Measurements from ENCODE around the gene BBS1. TPM values are rescaled to one million over a fixed set of nuclear protein-coding genes. Genes with fewer than 3 reads are reported as not detected.
A peak's percentile ranks its signal among the peaks of the same experiment; 100 is the strongest.

BBS1 gene
- total RNA-seq, 1 experiment from 2014 or later: 42.5 TPM

DNA sequence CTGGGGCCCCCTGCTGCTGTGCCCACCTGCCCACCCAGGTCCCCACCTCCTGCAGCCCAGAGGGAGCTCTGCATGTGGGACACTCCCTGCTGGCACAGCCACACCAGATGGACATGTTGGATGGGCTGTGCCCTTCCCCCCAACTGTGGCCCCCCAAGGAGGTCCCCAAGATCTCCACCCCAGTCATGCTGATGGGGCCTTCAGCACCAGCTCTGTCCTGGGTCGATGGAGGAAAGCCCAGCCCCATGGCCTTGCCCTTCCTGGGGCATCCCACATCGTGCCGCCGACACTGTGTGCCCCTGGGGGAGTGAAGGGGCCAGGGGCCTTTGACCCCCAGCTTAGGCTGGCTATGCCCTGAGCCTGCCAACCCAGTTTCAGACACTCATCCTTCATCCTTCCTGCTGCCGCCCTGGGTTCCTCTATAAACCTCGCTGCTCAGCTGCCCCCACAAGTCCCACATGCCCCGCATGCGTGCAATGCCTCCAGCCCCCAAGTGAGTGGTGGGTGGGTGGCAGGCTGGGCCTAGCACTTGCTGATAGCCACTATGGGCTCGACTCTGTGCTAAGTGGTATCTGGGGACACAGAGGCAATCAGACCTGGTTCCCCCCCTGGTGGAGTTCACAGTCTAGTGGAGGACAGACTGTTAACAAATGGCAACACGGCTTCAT is 34.1 kb upstream of the BBS1 start:
- in situ Hi-C loops (cut with HindIII; ENCODE audit: low sequenced_read_pairs): no loop called here

GRCh38 chr11:66476841-66477251 is 33.6 kb upstream of the BBS1 start:
- peak; percentile 62 for DNase-seq (ENCODE audit: low spot score)
- in situ Hi-C loops (cut with HindIII; ENCODE audit: low sequenced_read_pairs): no loop called here

More for the DNA sequence above, 34.1 kb upstream of the BBS1 start:
- no peak for DNase-seq (ENCODE audit: low spot score)

GRCh38 chr11:66477263-66478201 is 32.9 kb upstream of the BBS1 start:
- in situ Hi-C loops (cut with HindIII; ENCODE audit: low sequenced_read_pairs): no loop called here
- DNase-seq (ENCODE audit: low spot score): no peak

DNA sequence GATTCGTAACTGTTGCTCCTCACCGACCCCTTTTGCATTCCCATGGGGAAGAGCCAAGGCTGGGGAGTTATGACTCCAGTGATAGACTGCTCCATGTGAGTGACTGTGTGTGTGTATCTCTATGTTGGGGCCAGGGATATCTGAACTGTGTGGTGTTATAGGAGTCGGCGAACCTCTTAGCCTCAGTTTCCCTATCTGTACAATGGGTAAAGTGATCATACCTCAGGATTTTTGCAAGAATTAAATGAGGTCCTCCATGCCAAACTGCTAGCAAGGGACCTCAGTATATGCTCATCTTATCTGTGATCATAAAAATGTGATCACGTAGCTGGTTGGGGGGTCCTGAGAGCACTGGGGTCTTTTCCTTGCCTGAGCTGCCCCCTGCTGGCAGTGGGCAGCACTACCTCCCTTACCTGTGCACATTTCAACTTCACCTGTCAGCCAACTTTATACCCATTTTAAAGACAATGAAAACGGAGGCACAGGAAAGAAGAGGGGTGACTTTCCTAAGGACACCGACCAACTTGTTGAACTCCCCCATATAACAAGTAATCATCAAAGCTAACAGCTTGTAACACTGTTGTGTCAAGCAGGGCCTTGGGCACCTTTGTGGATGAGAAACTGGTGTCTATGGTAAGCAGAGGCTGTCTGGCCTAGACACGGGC is 31.6 kb upstream of the BBS1 start:
- peak; percentile 23 for DNase-seq (ENCODE audit: low spot score)
- in situ Hi-C loops (cut with HindIII; ENCODE audit: low sequenced_read_pairs): no loop called here

DNA sequence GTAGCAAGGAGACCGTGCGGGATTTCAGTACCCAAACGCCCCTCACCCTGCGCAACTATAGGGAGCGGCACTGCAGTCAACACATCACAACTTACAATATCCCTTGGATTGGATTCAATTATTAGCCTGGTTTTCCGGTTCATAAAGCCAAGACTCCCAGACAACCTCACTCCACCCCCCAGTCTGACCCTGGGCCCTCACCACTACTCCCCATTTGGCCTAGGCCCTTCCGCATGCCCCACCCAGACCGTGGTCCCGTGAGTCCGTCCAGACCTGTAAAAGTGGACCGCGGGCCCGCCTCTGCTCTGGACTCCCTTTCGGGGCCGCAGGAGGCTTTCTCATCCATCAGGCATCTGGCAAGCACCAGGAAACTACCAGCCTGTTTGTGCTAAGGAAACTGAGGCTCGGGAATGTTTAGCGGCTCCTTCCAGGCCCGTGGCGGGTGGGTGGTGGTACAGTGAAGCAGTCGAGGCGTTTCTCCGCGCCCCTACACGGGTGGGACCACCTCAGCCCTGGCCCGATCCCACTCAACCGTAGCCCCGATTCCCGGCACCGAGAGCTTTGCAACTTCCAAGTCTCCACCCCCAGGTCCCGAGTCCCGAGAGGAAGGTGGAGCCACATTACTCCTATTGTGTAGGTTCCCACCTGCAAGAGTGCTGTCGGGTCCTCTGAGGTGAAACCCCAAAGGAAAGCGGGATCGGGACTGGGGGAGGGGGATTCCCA is 30.9 kb upstream of the BBS1 start:
- in situ Hi-C loops (cut with HindIII; ENCODE audit: low sequenced_read_pairs): no loop called here
- no peak for DNase-seq (ENCODE audit: low spot score)

DNA sequence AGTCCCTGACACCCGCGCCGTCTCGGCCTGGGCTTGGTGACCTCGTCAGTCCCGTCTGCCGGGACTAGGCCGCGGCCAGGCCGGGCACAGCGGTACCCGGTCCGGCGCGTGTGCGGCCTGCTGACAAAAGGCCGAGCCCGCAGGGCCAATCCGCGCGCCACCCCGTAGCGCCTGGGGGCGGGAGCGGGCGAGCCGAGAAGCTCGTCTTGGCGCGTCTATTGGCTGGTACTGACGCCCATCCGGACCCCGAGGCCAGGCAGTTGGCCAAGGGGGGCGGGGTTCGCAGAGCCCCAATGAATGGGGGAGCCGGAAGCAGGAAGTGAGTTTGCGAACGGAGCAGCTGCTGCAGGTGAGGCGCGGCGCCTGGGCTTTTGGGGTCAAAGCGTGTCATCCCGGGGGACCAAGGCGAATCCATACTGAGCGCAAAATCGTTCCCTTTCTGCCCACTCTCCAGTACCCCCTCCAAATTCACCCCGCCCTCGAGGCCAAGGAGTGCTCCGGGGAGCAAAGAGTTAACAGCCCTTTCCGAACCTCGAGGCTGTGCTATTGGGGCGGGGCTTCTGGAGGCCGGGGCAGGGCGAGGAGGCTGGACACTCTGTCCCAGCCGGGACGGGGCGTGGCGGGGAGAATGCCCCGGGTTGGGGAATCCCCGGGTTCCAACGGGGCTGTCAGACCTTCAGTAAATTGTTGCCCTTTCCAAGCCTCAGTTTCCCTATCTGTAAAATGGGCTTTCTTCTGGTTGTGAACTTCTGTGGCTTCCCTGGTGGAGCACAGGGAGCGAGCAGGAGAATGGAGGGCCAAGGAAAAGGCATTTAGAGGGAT is 30.1 kb upstream of the BBS1 start, which contains the start of gene DPP3:
TSS of gene DPP3 (plus strand) at position 318 of the 822 bp plus-strand sequence. CDS start 1,767 bp downstream, outside the sequence.
- DNase-seq (ENCODE audit: low spot score): peak; percentile 97
- in situ Hi-C loops (cut with HindIII; ENCODE audit: low sequenced_read_pairs): no loop called here

- in situ Hi-C loops (cut with HindIII; ENCODE audit: low sequenced_read_pairs): no loop called here
- DNase-seq (ENCODE audit: low spot score): no peak
These were observed 25.5 kb upstream of the BBS1 start for GRCh38 chr11:66484806-66485380.

DNA sequence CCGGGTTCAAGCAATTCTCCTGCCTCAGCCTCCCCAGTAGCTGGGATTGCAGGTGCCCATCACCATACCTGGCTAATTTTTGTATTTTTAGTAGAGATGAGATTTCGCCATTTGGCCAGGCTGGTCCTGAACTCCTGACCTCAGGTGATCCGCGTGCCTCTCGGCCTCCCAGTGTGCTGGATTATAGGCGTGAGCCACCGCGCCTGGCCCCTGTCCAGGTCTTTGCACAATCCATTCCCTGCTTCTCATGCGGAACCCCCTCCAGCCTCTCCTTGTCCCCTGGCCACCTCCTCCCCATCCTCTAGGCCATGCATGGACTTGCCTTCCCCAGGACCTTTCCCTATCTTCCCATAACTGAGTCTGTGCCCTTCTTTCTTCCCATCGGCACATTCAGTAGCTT is 21.5 kb upstream of the BBS1 start:
- DNase-seq (ENCODE audit: low spot score): no peak
- in situ Hi-C loops (cut with HindIII; ENCODE audit: low sequenced_read_pairs): no loop called here

- in situ Hi-C loops (cut with HindIII; ENCODE audit: low sequenced_read_pairs): no loop called here
- DNase-seq (ENCODE audit: low spot score): peak; percentile 11
These were observed 20.8 kb upstream of the BBS1 start for GRCh38 chr11:66489636-66490035.

DNA sequence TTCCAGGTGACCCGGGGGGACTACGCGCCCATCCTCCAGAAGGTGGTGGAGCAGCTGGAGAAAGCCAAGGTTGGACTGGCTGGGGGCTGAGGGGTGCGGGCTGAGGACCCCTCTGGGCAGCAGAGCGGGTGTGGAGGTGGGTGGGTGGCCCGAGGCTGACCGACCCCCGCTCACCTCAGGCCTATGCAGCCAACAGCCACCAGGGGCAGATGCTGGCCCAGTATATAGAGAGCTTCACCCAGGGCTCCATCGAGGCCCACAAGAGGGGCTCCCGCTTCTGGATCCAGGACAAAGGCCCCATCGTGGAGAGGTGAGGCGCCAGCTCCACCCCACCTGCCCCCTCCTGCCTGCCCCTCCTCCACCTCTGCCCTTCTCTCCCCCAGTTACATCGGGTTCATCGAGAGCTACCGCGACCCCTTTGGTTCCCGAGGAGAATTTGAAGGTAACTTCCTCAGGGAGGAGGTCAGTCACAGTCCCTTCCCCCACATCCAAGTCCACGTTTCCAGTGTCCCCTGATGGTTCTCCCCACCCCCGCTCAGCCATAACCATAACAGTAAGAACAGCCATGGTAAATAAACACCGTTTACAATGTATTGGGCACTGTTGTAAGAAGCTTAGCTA is 19.0 kb upstream of the BBS1 start:
- DNase-seq (ENCODE audit: low spot score): no peak
- in situ Hi-C loops (cut with HindIII; ENCODE audit: low sequenced_read_pairs): no loop called here

DNA sequence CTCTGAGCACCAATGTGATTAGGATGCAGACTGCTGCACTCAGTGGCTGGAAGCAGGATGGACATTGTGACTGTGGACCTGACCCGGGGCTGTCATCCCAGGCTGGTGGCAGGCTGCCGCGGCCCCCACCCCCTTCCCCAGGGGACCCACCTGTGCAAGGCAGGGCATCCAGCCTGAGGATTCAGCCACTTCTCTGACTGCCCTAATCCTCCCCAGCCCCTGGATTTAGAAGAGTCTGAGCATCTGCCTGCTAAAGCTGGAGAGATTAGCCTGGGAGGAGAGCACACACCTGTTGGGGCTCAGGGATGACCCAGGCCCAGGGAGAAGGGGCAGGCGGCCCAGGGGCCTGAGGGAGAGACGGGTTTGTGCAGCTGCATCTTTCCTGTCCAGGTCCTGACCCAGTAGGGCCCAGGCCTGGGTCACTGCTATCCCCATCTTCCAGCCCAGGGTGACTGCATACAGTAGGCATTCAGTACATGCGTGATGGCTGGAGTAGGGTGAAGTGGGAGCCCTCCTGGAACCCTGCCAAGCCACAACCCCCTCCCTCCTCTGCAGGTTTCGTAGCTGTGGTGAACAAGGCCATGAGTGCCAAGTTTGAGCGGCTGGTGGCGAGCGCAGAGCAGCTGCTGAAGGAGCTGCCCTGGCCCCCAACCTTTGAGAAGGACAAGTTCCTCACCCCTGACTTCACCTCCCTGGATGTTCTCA is 18.1 kb upstream of the BBS1 start:
- in situ Hi-C loops (cut with HindIII; ENCODE audit: low sequenced_read_pairs): no loop called here
- DNase-seq (ENCODE audit: low spot score): no peak

- no peak for DNase-seq (ENCODE audit: low spot score)
- in situ Hi-C loops (cut with HindIII; ENCODE audit: low sequenced_read_pairs): no loop called here
These were observed 17.3 kb upstream of the BBS1 start for GRCh38 chr11:66493130-66493529.

DNA sequence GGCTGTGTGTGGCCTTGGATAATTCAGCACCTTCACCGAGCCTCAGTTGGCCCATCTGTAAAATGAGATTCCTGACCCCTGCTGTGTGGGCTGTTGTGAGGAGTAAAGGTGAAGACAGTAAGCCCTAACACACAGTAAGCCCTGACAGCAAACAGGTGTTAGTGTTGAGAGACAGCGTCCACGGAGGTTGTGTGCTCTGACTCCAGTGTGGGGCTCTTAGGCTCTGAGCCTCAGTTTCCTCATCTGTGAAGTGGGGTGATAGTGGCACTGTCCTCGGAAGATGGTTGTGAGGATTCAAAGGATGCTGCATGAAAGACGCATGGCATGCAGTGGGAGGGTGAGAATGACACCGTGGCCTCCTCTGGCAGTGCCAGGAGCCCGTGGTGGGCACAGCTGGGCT is 16.0 kb upstream of the BBS1 start:
- no peak for DNase-seq (ENCODE audit: low spot score)
- in situ Hi-C loops (cut with HindIII; ENCODE audit: low sequenced_read_pairs): no loop called here

DNA sequence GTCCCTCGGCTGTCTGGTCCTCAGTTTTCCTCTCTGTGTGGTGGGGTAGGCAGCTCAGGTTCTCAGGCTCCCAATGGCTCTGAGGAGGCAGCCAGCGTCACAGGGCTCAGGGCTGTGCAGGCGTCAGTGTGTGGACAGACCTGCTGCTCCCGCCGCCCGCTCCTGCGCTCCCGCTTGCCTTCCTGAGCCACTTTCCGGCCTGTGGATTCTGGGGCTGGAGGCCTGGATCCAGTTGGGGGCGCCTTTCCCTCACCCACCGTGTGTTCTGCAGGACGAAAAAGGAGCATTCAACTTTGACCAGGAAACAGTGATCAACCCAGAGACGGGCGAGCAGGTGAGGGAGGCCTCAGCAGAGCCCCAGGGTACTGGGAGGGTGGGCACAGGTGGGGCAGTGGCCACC is 15.5 kb upstream of the BBS1 start:
- DNase-seq (ENCODE audit: low spot score): no peak

GRCh38 chr11:66495401-66495854 is 15.0 kb upstream of the BBS1 start:
- in situ Hi-C loops (cut with HindIII; ENCODE audit: low sequenced_read_pairs): no loop called here

More for the DNA sequence above, 15.5 kb upstream of the BBS1 start:
- in situ Hi-C loops (cut with HindIII; ENCODE audit: low sequenced_read_pairs): no loop called here

DNA sequence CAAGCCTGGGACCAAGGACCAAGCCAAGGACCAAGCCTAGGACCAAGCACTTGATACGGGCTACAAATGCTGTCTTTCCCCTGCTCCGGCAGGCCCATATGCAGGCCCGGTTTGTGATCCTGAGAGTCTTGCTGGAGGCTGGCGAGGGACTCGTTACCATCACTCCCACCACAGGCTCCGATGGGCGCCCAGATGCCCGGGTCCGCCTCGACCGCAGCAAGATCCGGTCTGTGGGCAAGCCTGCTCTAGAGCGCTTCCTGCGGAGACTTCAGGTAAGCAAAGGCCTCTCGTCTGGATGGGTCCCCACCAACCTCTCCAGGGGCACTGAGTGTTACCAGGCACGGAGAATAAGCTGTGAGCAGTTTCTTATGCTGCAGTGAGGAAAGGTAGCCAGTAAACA is 13.2 kb upstream of the BBS1 start:
- in situ Hi-C loops (cut with HindIII; ENCODE audit: low sequenced_read_pairs): no loop called here
- no peak for DNase-seq (ENCODE audit: low spot score)

More at GRCh38 chr11:66495401-66495854, 15.0 kb upstream of the BBS1 start:
- DNase-seq (ENCODE audit: low spot score): no peak

DNA sequence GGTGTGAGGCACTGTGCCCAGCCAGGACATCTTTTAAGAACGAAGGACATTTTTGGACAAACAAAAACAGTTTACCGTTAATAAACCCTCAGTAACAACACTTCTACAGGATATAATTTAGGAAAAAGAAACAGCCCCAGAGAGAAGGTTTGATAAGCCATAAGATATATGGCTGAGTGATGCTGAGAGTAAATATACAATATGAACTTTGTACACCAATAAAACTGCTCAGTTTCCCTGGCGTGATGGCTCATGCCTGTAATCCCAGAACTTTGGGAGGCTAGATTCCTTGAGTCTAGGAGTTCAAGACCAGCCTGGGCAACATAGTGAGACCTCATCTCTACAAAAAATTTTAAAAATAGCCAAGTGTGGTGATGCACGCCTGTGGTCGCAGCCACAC is 11.9 kb upstream of the BBS1 start:
- DNase-seq (ENCODE audit: low spot score): no peak
- in situ Hi-C loops (cut with HindIII; ENCODE audit: low sequenced_read_pairs): no loop called here
